IMR-90 (cell line): Measurements from ENCODE around the gene CCSER1.

Experiments used
- CEBPB ChIP-seq: IDR thresholded peaks from 2 replicates; pipeline ENCODE4 v1.6.1; 2012; ENCODE audit warnings: low read depth, low read length, improper control_type of control experiment
- CHD1 ChIP-seq: IDR thresholded peaks from 2 replicates; pipeline ENCODE4 v1.6.1; 2012; ENCODE audit warnings: low read depth, low read length, improper control_type of control experiment
- FOS ChIP-seq: fragments of 150-350 bp; IDR thresholded peaks from 2 replicates; pipeline ENCODE4 v1.6.1; 2016; ENCODE audit warnings: low read depth, low read length
- MAFK ChIP-seq: IDR thresholded peaks from 2 replicates; pipeline ENCODE4 v1.6.1; 2012; ENCODE audit warnings: low read depth, low read length, improper control_type of control experiment
- POLR2A ChIP-seq: IDR thresholded peaks from 2 replicates; pipeline ENCODE4 v1.6.1; 2012; ENCODE audit warnings: mild to moderate bottlenecking, low read depth, low read length
- RCOR1 ChIP-seq: IDR thresholded peaks from 2 replicates; pipeline ENCODE4 v1.6.1; 2012; ENCODE audit warnings: mild to moderate bottlenecking, low read length, improper control_type of control experiment; ENCODE audit not compliant: insufficient replicate concordance
- TF ChIP-seq, protein P1 (sequence below): conservative IDR thresholded peaks from 2 replicates; pipeline ENCODE4 v1.5.1; 2012; ENCODE audit warnings: mild to moderate bottlenecking, low read depth, low read length, improper control_type of control experiment
- TF ChIP-seq, protein P2 (sequence below): fragments of 150-350 bp; IDR thresholded peaks from 2 replicates; pipeline ENCODE4 v1.6.1; 2016; ENCODE audit warnings: low read depth, mild to moderate bottlenecking, low read length, moderate library complexity, borderline replicate concordance

DNA sequence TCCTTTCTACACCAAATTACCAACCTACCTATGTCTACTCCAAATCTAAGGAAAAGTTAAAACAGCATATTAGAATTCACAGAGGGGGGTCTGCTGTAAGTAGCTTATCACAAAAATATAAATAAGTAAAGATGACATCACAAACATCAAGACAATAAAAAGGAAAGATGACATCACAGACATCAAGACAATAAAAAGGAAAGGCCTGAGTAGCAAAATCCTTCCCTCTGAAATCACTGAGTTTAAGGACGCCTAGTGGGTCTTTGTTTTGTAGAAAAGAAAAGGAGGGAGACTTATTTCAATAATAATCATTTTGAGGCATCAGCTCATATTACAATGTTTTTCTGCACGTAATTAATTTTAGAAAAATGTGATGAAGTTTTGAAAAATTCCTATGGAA, 1469.5 kb downstream of the CCSER1 start:
- TF ChIP-seq POLR2A (no peak), MAFK (no peak), CHD1 (no peak), CEBPB (no peak), FOS (no peak), RCOR1 (no peak)
- TF ChIP-seq, protein P1, sequence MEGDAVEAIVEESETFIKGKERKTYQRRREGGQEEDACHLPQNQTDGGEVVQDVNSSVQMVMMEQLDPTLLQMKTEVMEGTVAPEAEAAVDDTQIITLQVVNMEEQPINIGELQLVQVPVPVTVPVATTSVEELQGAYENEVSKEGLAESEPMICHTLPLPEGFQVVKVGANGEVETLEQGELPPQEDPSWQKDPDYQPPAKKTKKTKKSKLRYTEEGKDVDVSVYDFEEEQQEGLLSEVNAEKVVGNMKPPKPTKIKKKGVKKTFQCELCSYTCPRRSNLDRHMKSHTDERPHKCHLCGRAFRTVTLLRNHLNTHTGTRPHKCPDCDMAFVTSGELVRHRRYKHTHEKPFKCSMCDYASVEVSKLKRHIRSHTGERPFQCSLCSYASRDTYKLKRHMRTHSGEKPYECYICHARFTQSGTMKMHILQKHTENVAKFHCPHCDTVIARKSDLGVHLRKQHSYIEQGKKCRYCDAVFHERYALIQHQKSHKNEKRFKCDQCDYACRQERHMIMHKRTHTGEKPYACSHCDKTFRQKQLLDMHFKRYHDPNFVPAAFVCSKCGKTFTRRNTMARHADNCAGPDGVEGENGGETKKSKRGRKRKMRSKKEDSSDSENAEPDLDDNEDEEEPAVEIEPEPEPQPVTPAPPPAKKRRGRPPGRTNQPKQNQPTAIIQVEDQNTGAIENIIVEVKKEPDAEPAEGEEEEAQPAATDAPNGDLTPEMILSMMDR, result no peak
- TF ChIP-seq, protein P2, sequence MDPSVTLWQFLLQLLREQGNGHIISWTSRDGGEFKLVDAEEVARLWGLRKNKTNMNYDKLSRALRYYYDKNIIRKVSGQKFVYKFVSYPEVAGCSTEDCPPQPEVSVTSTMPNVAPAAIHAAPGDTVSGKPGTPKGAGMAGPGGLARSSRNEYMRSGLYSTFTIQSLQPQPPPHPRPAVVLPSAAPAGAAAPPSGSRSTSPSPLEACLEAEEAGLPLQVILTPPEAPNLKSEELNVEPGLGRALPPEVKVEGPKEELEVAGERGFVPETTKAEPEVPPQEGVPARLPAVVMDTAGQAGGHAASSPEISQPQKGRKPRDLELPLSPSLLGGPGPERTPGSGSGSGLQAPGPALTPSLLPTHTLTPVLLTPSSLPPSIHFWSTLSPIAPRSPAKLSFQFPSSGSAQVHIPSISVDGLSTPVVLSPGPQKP, result no peak
